Esophagus (tissue), 2 donors: ENCODE results near the gene SYNE3. TPM values are rescaled to one million over a fixed set of nuclear protein-coding genes. Genes with fewer than 3 reads are reported as not detected.

ENCODE experiments used
- H3K27ac ChIP-seq, 2 donors: one replicate each; pipeline ENCODE4 v1.5.1; 2013; ENCODE audit warnings: low read depth in 2 of 2, mild to moderate bottlenecking in 2 of 2, inconsistent platforms in 1 of 2, low read length in 1 of 2, moderate library complexity in 1 of 2
- H3K27me3 ChIP-seq, 2 donors: one replicate each; pipeline ENCODE4 v1.6.1; 2013; ENCODE audit warnings: low read length in 2 of 2, control low read depth in 1 of 2, mild to moderate bottlenecking in 1 of 2; ENCODE audit not compliant: insufficient read depth in 2 of 2, control insufficient read depth in 1 of 2
- H3K36me3 ChIP-seq, 2 donors: one replicate each; pipeline ENCODE4 v1.6.1; 2013; ENCODE audit warnings: low read length in 1 of 2; ENCODE audit not compliant: control insufficient read depth in 2 of 2, insufficient read depth in 2 of 2
- H3K4me1 ChIP-seq, 2 donors: one replicate each; pipeline ENCODE4 v1.6.1; 2013; ENCODE audit warnings: low read length in 1 of 2; ENCODE audit not compliant: control insufficient read depth in 2 of 2, insufficient read depth in 2 of 2
- H3K4me3 ChIP-seq, 2 donors: one replicate each; pipeline ENCODE4 v1.5.1; 2013; ENCODE audit warnings: low read length in 2 of 2, mild to moderate bottlenecking in 2 of 2, low read depth in 1 of 2, moderate library complexity in 1 of 2
- H3K9me3 ChIP-seq, 2 donors: one replicate each; pipeline ENCODE4 v1.6.1; 2013; ENCODE audit warnings: mild to moderate bottlenecking in 2 of 2, low read depth in 1 of 2, low read length in 1 of 2, moderate library complexity in 1 of 2; ENCODE audit not compliant: control insufficient read depth in 2 of 2, insufficient read depth in 1 of 2
- WGBS, 2 donors: extraction: QIAGEN DNeasy Blood & Tissue Kit; methylation state at CpG; one replicate each; pipeline ENCODE4 v1.1.7; 2013; 5-methylcytosine and 5-hydroxymethylcytosine counted together
- polyA plus RNA-seq, 2 donors: library from polyadenylated mRNA; stranded (reverse); fragments of 200-250 nt; gene quantifications; one replicate each; pipeline ENCODE4 v1.2.3, GENCODE V29; 2013
- donor health status: healthy with polysubstance abuse.
- donor health status: Bipolar disorder and iron deficiency.

Gene SYNE3
- polyA plus RNA-seq, 2 donors: 0.48 to 0.73 TPM

- H3K27me3 ChIP-seq: no peaks in the 10 kb centered on the region
- WGBS, 2 donors: 76 to 81% methylated on average over 7 of the region's 7 CpGs
- H3K36me3 ChIP-seq: peaks cover 0 to 2% of the 10 kb centered on the region in 2 donors
- no peak overlapping the region for H3K4me3 ChIP-seq
- H3K9me3 ChIP-seq: no peaks in the 10 kb centered on the region
- H3K4me1 ChIP-seq: peaks cover 0 to 3% of the 10 kb centered on the region in 2 donors
- H3K27ac ChIP-seq: no peak overlapping the region
Observed at GRCh38 chr14:95471476-95471875, 45.0 kb downstream of the SYNE3 start.

GRCh38 chr14:95471016-95471415 is 45.4 kb downstream of the SYNE3 start:
- no peaks in the 10 kb centered on the region for H3K27me3 ChIP-seq
- peaks cover 0 to 3% of the 10 kb centered on the region in 2 donors for H3K4me1 ChIP-seq
- H3K36me3 ChIP-seq: peaks cover 0 to 2% of the 10 kb centered on the region in 2 donors
- no peaks in the 10 kb centered on the region for H3K9me3 ChIP-seq
- 92 to 94% methylated on average over 2 of the region's 2 CpGs for WGBS, 2 donors
- H3K27ac ChIP-seq: no peak overlapping the region
- no peak overlapping the region for H3K4me3 ChIP-seq

GRCh38 chr14:95469134-95469481 is 47.3 kb downstream of the SYNE3 start:
- H3K4me3 ChIP-seq: no peak overlapping the region
- no peak overlapping the region for H3K27ac ChIP-seq
- H3K4me1 ChIP-seq: peaks cover 0 to 3% of the 10 kb centered on the region in 2 donors
- no peaks in the 10 kb centered on the region for H3K9me3 ChIP-seq
- peaks cover 0 to 2% of the 10 kb centered on the region in 2 donors for H3K36me3 ChIP-seq
- H3K27me3 ChIP-seq: no peaks in the 10 kb centered on the region
- WGBS, 2 donors: 72 to 78% methylated on average over 3 of the region's 3 CpGs

- Histone ChIP-seq H3K4me1 (peaks cover 0 to 3% of the 10 kb centered on the region in 2 donors), H3K27me3 (no peaks in the 10 kb centered on the region), H3K4me3 (no peak overlapping the region), H3K27ac (no peak overlapping the region), H3K9me3 (no peaks in the 10 kb centered on the region), H3K36me3 (peaks cover 0 to 2% of the 10 kb centered on the region in 2 donors)
- WGBS, 2 donors: 85 to 96% methylated on average over 4 of the region's 4 CpGs
Observed at GRCh38 chr14:95468448-95469133, 47.9 kb downstream of the SYNE3 start.

GRCh38 chr14:95467657-95468056 is 48.8 kb downstream of the SYNE3 start:
- Histone ChIP-seq H3K4me3 (no peak overlapping the region), H3K36me3 (peaks cover 0 to 2% of the 10 kb centered on the region in 2 donors), H3K4me1 (peaks cover 0 to 3% of the 10 kb centered on the region in 2 donors), H3K9me3 (no peaks in the 10 kb centered on the region), H3K27ac (no peak overlapping the region), H3K27me3 (no peaks in the 10 kb centered on the region)
- WGBS, 2 donors: 75 to 76% methylated on average over 6 of the region's 6 CpGs

- H3K4me3 ChIP-seq: no peak overlapping the region
- no peaks in the 10 kb centered on the region for H3K9me3 ChIP-seq
- 91% methylated on average over 6 of the region's 6 CpGs for WGBS, 2 donors
- H3K27me3 ChIP-seq: no peaks in the 10 kb centered on the region
- no peak overlapping the region for H3K27ac ChIP-seq
- peaks cover 0 to 2% of the 10 kb centered on the region in 2 donors for H3K36me3 ChIP-seq
- H3K4me1 ChIP-seq: peaks cover 0 to under 1% of the 10 kb centered on the region in 2 donors
Observed at GRCh38 chr14:95467232-95467631, 49.2 kb downstream of the SYNE3 start.

Other genes starting within 250 kb of the SYNE3 start
- 1 to 10 TPM; 1.6 to 2.3 TPM for gene CLMN, start 196.7 kb downstream of the SYNE3 start, polyA plus RNA-seq
- 10 to 100 TPM; 24.2 to 28.3 TPM for gene GLRX5, start 18.4 kb upstream of the SYNE3 start, polyA plus RNA-seq
- gene TCL1B, start 169.8 kb upstream of the SYNE3 start, polyA plus RNA-seq: not detected
- not detected for gene TCL1A, start 197.5 kb upstream of the SYNE3 start, polyA plus RNA-seq